ENCODE measurements around the gene SVBP.
A peak's percentile ranks its signal among the peaks of the same experiment; 100 is the strongest.
"Not testable (repeated sequence)": the region's sequence is repeated elsewhere in the genome, so short reads cannot be mapped to it uniquely, and the experiment has no call there.

The SVBP gene

DNA sequence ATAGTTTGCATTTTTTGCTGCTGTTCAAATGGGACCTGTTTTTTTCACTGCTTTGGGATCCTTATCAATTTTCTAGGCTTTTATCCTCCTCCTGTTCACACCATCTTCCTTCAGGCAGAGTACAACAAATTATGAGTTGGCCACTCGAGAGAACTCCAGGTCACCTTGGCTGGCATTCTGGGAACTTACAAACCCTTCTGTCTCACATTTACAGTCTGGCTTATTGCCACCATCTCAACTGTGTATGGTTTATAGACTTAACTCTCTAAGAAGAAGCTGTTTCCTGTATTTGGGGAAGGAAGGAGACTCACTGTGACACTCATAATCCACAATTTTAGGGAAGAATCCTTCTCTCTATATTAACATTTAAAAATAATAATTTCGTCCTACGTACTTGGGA, 23.8 kb upstream of the SVBP start:
- DNase-seq = no peak

DNA sequence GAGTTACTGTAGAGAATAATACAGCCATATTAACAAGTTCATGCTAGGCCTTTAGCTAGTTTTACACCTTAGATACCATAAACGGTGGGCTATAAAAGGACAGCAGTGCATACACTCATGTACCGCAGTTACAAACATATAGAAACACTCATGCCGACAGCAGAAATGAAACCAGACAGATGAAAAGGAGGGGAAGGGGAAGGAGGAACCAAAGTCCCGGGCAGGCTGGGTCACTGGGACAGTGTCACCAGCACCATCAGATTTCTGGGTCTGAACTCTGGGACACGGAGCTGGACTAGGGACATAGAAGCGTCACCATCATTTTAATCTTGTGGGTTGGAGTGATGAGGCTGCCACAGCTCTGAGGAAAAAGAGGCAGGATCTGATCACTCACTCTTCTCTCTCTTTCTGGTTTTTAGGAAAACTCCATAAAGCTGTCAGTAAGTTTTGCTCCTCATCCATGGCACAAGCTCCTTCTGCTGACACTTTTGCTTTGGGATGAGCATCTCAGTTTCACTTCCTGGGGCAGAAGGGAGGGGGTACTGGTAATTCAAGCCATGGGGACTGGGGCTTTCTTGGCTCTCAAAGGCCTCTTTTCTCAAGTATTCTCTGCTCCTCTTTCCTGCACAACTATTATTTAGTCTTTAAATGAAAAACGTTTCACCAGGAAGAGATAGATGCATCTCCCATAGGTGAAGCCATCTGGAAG, 21.4 kb upstream of the SVBP start:
- DNase-seq = no peak

DNA sequence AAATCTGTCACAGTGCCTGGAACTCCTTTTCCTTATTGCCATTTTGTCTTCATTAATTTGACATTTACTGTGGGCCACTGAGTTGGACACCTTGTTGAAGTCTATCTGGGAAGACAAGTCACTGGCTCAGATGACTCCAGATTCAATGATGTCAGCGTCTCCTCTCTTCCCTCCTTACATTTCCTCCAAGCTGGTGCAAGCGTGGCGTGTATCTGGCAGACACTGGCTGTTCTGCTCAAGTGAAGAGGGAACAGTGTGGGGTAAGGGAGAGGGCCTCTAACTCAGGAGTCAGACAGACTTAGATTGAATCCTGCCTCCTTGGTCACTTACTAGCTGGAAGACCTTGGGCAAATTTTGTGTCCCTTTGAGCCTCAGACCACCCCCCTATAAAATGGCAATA, 20.5 kb upstream of the SVBP start:
- no peak for DNase-seq

DNA sequence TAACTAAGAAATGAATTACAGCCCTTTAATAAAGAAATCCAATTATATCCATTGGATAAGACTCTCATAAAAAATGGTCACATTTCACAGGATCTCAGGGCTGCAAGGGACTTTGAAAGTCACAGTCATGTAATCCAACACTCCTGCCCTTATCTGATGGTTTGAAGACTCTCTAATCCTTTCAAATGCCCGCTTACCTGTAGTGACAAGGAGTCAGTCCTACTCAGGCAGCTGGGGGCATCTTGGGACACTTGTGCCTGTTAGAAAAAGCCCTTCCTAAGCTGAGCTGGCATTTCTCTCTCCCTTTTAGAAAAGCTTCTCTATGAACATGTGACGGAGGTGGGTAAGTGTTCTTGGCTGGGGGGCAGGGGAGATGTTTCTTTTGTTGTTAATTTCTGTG, 18.2 kb upstream of the SVBP start:
- DNase-seq = no peak

DNA sequence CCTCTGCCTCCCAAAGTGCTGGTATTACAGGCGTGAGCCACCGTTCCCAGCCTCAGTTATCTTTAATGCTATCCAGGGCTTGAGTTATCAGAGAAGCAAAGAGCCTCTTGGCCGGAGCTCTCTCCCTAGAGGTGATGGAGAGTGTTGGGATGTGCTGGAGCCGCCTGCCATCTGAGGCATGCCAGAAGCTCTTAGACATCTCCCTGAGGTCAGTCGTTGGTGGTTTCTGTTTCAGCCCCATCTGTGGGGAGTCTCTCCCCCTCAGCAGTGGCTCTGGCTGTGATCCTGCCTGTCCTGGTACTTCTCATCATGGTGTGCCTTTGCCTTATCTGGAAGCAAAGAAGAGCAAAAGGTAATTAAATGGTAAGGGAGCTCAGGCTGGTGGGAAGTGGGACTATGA, 17.6 kb upstream of the SVBP start:
- DNase-seq = no peak

DNA sequence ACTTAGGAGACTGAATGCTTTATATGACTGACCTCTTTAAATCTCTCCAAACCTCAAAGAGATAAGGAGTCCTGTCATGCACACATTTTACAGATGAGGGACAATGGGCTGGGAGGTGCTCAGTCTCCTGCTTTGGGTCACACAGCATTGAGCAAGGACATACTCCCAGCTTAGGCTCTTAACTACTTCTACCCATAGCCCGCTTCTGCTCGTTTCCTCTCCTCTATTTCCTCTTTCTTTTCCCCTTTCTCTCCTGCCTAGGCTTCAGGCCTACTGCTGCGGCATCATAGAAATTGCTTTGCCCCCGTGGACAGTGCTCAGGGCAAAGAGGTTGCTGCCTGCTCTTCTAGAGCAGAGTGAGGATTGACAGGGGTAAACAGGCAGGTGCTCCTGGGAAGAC, 16.8 kb upstream of the SVBP start:
- no peak for DNase-seq

DNA sequence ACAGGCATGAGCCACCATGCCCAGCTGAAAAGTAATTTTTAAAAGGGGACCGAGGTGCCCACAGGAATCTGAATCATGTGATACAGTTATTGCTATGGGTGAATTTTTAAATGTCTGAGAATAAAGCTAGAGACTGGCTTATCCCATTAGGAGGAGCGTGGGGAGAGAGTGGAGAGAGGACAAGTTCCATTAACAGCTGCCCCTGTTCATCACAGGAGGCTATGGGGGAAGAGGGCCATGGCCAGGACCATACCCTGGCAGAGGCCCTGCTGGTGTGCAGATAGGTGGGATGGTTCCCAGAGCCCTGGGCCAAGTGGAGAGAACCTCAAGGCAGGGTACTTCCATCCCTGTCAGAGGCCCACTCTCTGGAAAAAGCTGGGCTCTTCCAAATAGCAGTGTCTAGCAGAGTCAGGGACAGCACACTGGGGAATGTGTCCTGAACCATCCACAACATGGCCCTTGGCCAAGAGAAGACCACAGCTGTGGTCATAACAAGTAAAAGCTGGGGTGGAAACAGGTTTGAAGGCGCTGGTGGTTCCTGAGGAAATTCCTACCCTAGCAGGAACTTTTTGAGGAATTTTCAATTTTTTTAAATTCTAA, 15.5 kb upstream of the SVBP start:
- no peak for DNase-seq

DNA sequence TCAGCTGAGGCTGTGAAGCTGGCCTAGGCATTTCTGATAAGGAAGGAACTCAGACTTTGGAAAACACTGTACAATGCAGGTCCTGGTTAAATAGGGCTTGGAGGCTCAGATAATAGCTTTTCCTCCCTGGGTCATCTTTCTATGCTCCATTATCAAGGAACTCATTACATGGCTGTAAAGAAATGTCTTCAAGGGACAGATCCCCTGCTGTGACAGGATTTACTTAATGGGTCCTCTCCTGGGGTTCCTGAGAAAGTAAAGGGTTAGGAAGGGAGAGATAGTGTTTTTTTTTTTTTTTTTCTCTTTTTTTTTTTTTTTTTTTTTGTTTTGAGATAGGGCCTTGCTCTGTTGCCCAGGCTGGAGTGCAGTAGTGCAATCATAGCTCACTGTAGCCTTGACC, 14.1 kb upstream of the SVBP start:
- DNase-seq = no peak

DNA sequence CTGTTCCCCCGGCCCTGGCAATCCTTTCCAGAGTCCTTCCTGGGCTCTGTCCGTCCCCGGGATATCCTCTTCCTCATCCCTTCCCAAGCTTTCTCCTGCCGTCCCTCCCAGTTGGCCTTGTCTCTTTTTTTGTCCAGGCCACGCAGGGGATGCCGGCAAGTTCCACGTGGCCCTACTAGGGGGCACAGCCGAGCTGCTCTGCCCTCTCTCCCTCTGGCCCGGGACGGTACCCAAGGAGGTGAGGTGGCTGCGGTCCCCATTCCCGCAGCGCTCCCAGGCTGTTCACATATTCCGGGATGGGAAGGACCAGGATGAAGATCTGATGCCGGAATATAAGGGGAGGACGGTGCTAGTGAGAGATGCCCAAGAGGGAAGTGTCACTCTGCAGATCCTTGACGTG, 13.4 kb upstream of the SVBP start:
- DNase-seq = no peak

DNA sequence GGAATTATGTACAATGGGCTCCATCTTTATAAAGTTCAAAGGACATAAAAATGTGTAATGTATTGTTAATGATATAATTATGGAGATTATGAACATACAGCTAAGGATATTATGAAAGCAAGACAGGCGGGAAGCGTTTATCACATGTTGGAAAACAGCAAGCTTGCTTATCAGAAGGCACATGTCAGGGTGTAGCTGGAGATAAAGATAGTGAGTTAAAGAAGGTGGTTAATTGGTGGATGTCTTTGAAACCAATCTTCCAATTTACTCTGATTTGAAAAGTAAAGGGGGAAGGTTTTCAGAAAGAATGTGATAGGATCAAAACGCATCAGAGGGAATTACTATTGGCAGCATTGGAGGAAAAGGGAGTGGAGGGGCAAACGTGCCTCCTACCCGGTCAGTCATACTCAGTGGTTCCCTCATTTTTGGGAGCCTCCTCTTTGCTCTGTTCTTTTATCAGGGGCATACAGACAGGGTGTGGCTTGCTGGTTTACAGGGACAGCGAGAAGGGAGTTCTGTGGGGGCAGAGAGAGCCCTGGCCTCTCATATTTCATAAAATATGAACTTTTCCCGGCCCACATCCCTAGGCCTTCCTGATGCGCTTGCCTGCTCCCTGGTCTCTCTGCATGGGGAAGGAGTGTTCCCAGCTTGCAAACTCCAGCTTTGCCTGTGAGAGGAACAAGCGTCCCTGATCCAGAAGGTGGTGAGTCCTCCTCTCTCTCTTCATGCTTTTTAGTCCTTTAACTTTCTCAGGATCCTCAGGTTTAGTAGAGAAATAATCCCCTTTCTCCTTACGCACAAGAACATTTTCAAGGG, 8.0 kb upstream of the SVBP start:
- DNase-seq = no peak

DNA sequence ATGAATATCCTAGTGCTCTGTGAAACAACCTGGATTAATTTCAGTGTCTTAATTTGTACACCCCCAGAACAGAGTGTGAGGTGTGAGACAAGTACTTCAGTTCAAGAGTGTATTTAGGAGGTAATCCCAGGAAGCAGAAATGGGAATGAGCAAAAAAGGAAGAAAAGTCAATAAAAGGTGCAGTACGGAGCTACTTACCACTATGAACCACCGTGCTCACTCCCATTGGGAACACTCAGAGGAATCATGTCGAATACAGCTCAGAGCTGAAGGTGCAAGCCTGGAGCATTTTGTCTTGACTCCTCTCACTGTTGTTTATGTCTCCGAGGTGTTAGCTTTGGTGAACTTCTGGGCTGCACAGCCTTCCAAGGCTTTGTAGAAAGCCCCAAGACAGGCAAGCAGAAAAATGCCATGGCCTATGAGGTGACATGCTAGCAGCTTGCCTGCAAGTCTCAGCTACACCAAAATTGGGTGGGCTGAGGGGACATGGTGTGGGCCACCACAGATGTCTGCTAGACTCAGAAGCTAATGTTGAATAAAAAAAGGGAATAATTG, 7.4 kb upstream of the SVBP start:
- no peak for DNase-seq

DNA sequence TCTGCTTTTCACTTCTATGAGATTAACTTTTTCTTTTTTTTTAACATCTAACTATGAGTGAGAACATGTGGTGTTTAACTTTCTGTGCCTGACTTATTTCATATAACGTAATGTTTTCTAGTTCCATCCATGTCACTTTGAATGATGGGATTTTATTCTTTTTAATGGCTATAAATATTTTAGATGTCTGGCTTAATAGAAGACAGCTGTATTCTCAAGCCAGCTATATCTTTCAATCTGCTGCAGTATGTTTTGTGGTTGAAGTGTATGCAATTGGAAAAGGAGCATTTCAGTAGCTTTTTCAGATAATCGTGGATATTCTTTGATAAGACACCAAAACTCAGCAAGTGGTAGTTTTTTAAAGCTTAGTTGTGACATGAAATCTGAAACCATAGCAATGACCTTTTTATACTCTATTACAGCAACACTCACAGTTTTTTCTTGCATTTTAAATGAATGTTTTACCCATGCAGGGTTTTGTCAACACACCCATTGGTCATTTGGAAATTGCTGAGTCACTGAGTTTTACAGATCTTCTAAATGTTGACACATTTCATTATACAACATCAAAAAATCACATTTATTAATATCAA, 5.7 kb upstream of the SVBP start:
- DNase-seq = no peak

DNA sequence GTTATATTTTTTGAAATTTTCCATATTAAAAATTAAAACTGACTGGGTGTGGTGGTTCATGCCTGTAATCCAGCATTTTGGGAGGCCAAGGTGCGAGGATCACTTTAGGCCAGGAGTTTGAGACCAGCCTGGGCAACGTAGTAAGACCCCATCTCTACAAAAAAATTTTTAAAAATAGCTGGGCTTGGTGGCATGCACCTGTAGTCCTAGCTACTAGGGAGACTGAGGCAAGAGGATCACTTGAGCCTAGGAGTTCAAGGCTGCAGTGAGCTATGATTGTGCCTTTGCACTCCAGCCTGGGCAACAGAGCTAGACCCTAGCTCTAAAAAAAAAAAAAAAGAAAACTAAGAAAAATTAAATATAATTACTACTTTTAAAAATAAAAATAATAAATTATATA, 4.5 kb upstream of the SVBP start:
- no peak for DNase-seq

DNA sequence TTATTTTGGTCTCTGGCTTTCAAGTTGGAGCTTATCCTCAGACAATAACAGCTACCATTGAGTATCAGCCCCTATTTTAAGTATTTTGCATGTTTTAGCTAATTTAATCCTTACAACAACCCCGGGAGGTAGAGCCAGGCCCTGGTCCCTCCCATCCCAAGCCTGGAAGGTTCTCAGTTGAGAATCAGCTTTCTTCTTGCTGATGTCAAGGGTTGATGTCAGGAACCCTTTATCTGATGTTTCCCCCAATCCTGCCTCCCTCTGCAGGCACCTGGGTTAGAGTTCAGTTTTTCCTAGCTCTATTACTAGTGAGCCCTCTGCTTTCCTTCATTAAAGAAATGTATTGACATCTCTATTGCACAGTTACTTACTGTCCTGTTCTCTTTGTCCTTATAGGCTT, 3.6 kb upstream of the SVBP start:
- no peak for DNase-seq

DNA sequence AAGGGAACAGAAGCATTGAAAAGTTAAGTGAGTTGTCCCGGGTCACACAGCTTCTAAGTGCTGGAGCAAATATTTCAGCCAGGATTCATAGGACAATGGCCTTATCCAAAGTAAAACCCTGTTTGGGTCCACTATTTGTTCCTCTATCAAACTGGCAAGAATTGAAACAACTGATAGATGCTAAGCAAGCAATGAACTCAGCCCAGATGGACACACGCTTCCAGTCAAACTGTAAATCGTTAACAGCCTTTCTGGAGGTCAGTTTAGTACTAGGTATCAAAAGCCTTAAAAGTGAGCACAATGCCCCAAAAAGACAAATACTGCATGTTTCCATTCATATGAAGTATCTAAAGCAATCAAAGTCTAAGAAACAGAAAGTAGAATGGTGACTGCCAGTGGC, 779 bp upstream of the SVBP start:
- DNase-seq = no peak

DNA sequence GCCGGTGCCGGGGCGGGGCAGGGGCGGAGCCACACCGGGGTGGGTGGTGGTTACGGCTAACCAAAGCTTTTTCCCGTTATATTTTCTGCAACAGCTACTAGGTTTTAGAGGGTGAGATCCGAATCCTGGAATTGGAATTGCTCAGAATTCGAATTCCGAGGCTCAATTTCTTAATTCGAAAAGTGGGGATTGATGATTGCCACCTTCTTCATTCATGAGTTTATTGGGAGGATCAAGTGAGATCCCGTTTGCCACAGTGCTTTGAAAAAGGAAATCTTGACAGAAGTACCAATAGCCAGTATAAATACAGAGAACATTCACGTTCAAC, 207 bp upstream of the SVBP start:
- no peak for DNase-seq

DNA sequence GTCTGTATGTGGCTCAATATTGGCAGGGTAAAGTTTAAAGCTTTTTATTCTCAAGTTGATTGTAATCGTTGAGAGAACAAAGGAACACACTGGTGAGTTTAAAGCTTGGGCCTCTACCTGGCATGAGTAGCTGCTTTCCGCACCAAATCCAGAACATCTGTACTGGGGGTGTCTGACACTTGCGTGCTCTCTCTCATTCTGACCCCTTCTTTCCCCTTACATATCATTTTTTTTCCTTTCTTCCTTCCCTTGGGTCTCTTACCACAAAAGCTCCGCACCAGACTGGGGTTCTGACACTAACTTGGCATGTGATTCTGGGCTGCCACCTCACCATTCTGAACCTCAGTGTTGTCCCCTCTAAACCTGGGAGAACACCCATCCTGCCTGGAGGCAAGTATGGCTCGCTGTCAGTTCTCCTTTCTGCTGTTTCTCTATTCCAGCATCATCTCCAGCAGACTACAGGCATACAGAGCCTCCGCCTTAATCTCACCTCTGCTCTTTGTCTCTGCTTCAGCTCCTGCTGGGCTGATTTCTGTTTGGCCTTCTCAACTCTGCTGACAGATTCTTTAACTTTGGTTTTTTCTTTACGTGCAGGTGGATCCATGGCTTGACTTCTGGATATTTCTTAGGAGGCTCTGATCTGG, 1.1 kb downstream of the SVBP start:
- peak in 1 of 2 experiments; percentile 80 for DNase-seq

DNA sequence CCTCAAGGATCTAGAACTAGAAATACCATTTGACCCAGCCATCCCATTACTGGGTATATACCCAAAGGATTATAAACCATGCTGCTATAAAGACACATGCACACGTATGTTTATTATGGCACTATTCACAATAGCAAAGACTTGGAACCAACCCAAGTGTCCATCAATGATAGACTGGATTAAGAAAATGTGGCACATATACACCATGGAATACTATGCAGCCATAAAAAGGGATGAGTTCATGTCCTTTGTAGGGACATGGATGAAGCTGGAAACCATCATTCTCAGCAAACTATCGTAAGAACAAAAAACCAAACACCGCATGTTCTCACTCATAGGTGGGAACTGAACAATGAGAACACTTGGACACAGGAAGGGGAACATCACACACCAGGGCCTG, 2.4 kb downstream of the SVBP start:
- DNase-seq = not testable (repeated sequence)

DNA sequence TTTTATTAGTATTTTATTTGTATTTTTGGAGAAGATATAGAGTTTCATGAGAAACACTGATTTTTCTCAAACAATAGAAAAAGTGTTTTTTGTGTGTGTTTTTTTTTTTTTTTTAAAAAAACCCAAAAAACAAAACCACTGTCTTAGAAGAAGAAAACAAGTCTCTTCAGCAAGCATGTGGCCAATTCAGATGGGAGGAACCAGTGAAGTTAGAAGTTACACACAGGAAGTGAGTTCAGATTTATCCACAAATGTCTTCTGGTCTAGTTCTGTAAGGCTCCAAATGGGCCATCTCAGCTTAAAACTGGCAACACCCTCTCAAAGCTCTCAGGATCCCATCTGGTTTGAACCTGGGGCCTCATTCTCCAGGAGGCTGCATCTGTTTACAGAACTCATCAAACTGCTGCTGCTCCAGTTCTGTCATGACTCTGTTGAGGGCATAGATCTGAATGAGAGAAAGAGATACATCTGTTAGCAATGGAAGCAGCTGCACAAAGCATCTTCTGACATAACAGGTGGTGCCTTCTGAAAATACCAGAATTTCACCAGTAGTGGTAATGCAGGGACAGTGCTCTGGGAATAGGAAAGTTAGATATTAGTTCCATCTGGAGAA, 10.0 kb downstream of the SVBP start:
- no peak for DNase-seq

DNA sequence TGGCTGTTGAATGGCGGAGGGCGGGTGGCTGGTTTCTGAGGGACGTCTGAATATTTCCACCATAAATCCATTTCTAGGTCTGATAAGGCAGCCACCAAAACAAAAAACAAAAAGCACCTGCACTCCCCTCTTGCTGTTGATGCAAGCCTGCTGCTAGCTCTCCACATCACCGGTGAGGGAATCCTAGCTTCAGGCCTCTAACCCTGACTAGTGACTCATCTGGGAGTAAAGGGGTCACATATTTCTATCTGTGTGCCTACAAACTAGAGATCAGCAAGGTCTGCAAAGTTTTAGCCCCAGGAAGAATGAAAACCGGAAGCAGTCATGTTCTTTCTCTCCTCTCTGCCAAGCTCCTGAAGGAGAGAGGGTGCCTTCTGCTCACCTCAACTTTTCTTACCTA, 10.6 kb downstream of the SVBP start:
- DNase-seq = no peak

DNA sequence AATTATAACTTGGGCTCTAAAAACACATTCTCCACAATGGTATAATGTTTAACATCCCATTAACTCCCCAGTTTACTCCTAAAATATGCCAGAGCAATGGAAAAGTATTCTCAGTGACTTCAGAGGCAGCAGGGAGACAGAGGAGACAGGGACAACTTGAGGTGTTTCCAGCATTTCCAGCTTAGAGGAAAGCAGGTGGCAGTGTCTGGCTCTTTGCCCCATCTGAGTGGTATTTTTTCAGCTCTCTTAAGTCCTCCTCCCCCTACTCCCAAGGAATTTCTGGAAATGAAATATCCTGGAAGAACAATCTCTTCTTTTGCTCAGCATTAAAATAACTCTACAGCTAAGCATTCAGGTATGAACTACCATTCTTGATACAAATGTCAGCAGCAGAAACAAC, 11.0 kb downstream of the SVBP start:
- DNase-seq = no peak

DNA sequence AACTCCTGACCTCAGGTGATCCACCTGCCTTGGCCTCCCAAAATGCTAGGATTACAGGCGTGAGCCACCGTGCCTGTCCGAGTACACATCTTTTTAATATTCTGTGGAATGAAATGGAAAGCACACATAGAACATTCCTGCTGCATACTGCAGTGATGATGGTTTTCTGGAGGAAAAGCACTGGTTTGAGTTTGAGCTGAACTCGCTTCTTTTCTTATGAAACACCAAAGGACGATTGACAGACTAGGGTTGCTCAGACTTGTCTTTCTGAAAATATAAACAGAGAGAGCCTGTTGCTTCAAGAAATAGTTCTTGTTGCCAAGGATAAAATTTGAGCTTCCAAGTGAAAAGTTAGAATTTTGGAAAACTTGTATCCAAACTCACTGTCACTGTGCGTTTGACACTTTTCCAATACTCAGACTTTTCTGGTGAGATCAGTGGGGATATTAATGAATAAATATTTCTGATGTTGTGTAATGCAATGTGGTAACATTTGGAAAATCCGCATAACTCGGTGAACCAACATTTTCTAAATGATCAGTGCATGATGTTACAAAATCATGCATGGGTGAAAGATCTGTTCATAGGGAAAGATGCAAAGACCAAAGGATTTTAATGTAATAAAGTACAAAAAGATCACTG, 15.2 kb downstream of the SVBP start:
- no peak for DNase-seq

Measured in NCI-H526 (cell line).